Measurements from ENCODE around the gene HOXA9.

Gene HOXA9

DNA sequence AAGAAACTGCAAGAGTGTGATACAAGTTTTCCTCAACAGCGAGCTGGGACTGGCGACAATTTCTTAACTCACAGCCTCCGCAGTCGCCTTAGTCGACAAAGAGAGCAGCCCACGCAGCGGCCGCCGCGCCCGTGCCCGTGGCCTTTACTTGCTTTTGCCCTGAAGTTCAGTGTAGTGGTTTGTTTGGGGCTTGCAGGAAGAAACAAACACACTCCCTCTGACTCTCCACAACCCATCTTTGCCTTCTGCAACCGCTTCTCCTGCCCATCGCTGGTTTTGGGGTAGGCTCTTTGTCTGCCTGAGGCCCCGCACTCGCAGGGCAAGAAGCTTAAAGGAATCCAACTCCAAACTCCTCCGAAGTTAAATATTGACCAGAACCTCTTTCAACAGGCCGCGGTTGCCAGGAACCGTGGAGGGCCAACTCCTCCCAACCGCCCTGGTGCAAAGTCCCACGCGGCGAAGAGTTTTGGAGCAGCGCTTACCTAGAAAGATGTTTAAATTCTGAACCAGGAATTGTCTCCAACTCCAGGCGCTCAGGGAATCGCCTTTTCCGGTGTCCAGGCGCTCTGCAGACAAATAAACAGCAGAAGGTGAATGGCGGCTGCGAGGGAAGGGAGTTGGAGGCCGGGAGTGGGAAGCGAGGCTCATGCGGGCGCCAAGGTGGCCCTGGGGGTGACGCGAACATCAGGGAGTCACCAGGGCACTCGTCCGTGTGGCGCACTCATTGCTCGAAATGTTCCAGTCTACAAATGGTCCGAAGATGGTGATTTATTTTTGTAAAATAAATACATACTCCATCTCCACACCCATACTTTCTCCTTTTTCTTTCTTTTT, 43.0 kb downstream of the HOXA9 start:
- DNase-seq: no peak
- TF ChIP-seq POLR2A (IDR thresholded peaks at IDR 0.05; ENCODE audit: low read length) (no peak), GATA1 (IDR thresholded peaks at IDR 0.05; ENCODE audit: low read depth, low read length) (no peak)

DNA sequence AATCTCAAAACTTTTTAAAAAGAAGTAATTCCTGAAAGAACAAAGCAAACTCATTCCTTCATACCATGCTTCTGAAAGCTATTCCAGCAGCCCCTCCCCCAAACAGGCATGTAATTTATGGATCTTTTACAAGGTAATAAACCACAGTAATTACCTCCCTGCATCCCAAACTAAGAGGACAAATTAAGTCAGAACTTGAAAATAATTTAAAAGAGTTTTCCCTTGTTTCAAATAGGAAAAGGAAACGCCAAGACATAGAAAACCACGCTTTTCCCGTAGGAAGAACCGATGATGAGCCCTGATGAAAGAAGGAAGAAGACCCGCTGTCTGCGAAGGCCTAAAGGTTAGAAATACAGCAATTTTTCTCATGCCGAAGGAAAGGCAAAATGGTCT, 43.7 kb downstream of the HOXA9 start:
- TF ChIP-seq GATA1 (IDR thresholded peaks at IDR 0.05; ENCODE audit: low read depth, low read length) (no peak), POLR2A (IDR thresholded peaks at IDR 0.05; ENCODE audit: low read length) (no peak)
- DNase-seq: no peak

- TF ChIP-seq POLR2A (IDR thresholded peaks at IDR 0.05; ENCODE audit: low read length) (no peak), GATA1 (IDR thresholded peaks at IDR 0.05; ENCODE audit: low read depth, low read length) (no peak)
- DNase-seq: no peak
These were observed 45.9 kb downstream of the HOXA9 start for GRCh38 chr7:27119412-27119911.

DNA sequence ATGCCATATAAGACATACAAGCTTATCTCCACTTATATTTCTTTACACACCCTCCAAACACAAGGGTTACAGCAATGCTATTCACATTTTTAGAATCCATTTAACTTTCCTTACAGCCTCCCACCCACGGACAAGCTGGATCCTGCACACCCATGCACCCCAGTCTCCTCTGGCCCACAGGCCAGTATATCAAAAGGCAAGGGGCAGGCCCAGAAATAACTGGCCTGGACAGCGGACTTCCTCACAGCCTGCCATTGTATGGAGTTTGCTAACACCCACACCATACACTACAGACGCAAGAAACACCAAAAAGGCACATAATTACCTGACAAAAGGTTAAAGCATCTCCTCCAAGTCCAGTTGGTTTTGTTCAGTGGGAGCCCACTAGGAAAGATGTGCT, 46.8 kb downstream of the HOXA9 start:
- no peak for DNase-seq
- TF ChIP-seq POLR2A (IDR thresholded peaks at IDR 0.05; ENCODE audit: low read length): no peak
- no peak for TF ChIP-seq GATA1 (IDR thresholded peaks at IDR 0.05; ENCODE audit: low read depth, low read length)

DNA sequence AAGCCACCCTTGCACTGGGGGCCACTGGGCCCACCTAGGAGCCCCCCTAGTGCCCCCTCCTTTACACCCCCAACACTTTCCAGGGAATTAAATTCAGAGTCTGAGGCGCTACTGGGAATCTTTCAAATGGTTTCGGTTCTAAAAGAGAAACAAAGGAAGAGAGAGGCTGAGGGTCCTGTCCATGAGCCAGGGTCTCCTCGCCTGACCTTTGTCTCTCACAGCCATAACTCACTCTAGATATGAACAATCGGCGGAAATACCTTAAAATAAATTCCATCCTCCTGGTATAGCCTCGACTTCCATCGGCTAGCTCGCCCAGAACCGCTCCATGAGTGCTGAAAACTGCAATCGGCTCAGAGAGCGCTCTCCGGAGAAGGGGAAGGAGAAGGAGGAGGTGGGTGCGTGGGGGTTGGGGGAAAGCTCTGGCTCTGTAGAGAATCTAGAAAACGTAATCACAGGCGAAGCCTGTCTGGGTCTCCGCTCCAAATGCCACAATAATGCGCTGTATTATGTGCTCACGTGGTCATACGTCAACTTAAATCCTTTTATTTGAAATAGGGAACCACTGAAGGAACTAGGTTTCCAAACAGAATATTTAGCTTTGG, 47.3 kb downstream of the HOXA9 start:
- DNase-seq: no peak
- TF ChIP-seq POLR2A (IDR thresholded peaks at IDR 0.05; ENCODE audit: low read length) (no peak), GATA1 (IDR thresholded peaks at IDR 0.05; ENCODE audit: low read depth, low read length) (no peak)

DNA sequence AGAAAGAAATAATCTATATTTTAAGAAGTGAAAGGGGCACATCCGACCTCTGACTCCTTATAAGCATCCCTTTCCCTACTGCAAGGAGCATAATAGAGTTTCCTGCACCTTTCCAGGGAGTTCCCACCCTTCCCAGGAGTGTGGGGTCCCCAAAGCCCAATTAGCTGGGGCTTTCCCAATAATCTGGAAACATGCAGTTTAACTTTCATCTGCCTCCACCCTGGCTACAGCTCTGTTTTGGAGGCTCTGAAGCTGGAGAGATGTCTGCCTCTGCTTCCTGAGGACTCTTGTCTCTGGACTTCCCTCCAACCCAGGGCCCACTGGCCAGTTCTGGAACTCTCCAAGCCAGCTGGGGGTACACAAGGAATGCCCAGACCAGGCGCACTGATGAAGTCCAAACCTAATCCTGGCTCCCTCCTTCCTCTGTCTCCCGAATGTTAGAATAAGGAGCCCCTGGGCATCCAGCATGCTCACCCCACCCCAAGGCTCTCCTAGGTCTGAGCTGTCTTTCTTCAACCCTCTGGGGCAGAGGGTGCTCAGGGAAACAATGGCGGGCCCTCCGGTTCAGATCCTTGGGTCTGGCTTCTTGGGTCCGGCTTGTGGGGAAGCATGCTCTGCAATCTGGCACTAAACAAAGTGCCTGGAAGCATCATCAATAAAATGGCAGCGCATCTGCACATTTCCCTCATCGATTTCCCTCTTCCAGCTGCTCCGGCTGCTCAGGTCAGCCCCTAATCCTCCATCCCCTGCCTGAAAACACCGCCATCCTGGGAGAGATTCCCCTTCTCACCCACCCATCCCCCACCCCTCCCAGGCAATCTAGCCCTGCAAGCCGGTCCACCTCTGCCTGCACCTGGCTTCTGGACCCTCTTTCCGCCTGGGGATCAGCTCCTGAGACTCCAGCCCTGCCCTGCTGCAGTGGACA, 48.1 kb downstream of the HOXA9 start:
- TF ChIP-seq POLR2A (IDR thresholded peaks at IDR 0.05; ENCODE audit: low read length): no peak
- TF ChIP-seq GATA1 (IDR thresholded peaks at IDR 0.05; ENCODE audit: low read depth, low read length): no peak
- no peak for DNase-seq

- no peak for TF ChIP-seq GATA1 (IDR thresholded peaks at IDR 0.05; ENCODE audit: low read depth, low read length)
- no peak for TF ChIP-seq POLR2A (IDR thresholded peaks at IDR 0.05; ENCODE audit: low read length)
These were observed 49.0 kb downstream of the HOXA9 start for GRCh38 chr7:27116031-27116961.

GRCh38 chr7:27115221-27116026, 49.9 kb downstream of the HOXA9 start:
- no peak for TF ChIP-seq POLR2A (IDR thresholded peaks at IDR 0.05; ENCODE audit: low read length)
- no peak for TF ChIP-seq GATA1 (IDR thresholded peaks at IDR 0.05; ENCODE audit: low read depth, low read length)
- no peak for DNase-seq

More at GRCh38 chr7:27116031-27116961, 49.0 kb downstream of the HOXA9 start:
- DNase-seq: no peak

GRCh38 chr7:27114881-27115220, 50.5 kb downstream of the HOXA9 start:
- DNase-seq: no peak

GRCh38 chr7:27113991-27114769, 51.2 kb downstream of the HOXA9 start:
- DNase-seq: no peak
- TF ChIP-seq GATA1 (IDR thresholded peaks at IDR 0.05; ENCODE audit: low read depth, low read length) (no peak), POLR2A (IDR thresholded peaks at IDR 0.05; ENCODE audit: low read length) (no peak)

More at GRCh38 chr7:27114881-27115220, 50.5 kb downstream of the HOXA9 start:
- no peak for TF ChIP-seq GATA1 (IDR thresholded peaks at IDR 0.05; ENCODE audit: low read depth, low read length)
- TF ChIP-seq POLR2A (IDR thresholded peaks at IDR 0.05; ENCODE audit: low read length): no peak
